Epithelial cell of esophagus (primary cell): ENCODE measurements around the gene RAB1B.

Experiments used
- DNase-seq: peaks from one replicate; pipeline ENCODE4 v3.0.0; 2010; ENCODE audit warnings: low read depth
- H3K4me3 ChIP-seq: 2 replicates; pipeline ENCODE4 v1.5.1; 2011; ENCODE audit warnings: mild to moderate bottlenecking, low read length, control low read depth
- CTCF ChIP-seq: IDR thresholded peaks from 2 replicates; pipeline ENCODE4 v1.5.1; 2011; ENCODE audit warnings: low read depth, mild to moderate bottlenecking, low read length, control low read depth, inconsistent platforms; ENCODE audit not compliant: insufficient read depth; ENCODE audit errors: missing control alignments

RAB1B gene

GRCh38 chr11:66313321-66314185 lies 45.1 kb downstream of the RAB1B start:
- DNase-seq: no peak
- peak overlapping the region; percentile 11 for H3K4me3 ChIP-seq

GRCh38 chr11:66314186-66314501 lies 45.7 kb downstream of the RAB1B start:
- DNase-seq: no peak
- no peak overlapping the region for H3K4me3 ChIP-seq
- no peak for TF ChIP-seq CTCF

More at GRCh38 chr11:66313321-66314185, 45.1 kb downstream of the RAB1B start:
- no peak for TF ChIP-seq CTCF

- no peak for DNase-seq
- no peak overlapping the region for H3K4me3 ChIP-seq
- no peak for TF ChIP-seq CTCF
Measured at GRCh38 chr11:66314561-66315497, 46.4 kb downstream of the RAB1B start.

GRCh38 chr11:66315498-66315885 lies 47.1 kb downstream of the RAB1B start:
- no peak overlapping the region for H3K4me3 ChIP-seq
- no peak for TF ChIP-seq CTCF
- no peak for DNase-seq

- H3K4me3 ChIP-seq: no peak overlapping the region
- TF ChIP-seq CTCF: no peak
- no peak for DNase-seq
Measured at GRCh38 chr11:66315921-66316811, 47.7 kb downstream of the RAB1B start.

- no peak for DNase-seq
Measured at GRCh38 chr11:66316849-66317251, 48.4 kb downstream of the RAB1B start, which contains the start of gene CD248. Gene CD248, minus strand, starts transcription at chr11:66317044. Its CDS starts 17 bp downstream, at chr11:66317027.

More at GRCh38 chr11:66316849-66317251, 48.4 kb downstream of the RAB1B start, which contains the start of gene CD248:
- TF ChIP-seq CTCF: no peak
- H3K4me3 ChIP-seq: no peak within 1 kb of the TSS
